ENCODE data around the gene MUCL3. TPM values are rescaled to one million over a fixed set of nuclear protein-coding genes. Genes with fewer than 3 reads are reported as not detected.
"Not testable (repeated sequence)": the region's sequence is repeated elsewhere in the genome, so short reads cannot be mapped to it uniquely, and the experiment has no call there.

Gene MUCL3
- total RNA-seq, 2 experiments from 2014 or later, result not detected

DNA sequence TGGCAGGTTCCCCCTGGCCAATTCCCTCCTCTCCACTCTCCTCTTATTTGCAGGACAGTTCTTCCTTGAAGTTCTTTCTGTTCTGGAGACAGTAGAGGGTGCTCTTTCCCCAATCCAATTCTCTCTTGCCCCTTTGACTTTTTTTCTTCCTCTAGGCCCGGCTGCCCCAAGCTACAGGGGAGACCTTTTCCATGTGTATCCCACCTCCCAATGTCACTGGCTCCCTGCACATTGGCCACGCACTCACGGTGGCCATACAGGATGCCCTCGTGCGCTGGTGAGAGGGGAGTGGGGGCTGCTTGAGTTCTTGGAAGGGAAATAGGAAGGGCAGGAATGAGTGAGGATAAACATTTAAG is 25.2 kb upstream of the MUCL3 start:
- peak overlapping the region; percentile 98 for H3K4me3 Mint-ChIP-seq
- H3K9me3 Mint-ChIP-seq, result no peaks in the 10 kb centered on the region
- peaks cover 24% of the 10 kb centered on the region for H3K4me1 Mint-ChIP-seq
- DNase-seq, result no peak
- H3K27ac Mint-ChIP-seq, result peak overlapping the region; percentile 62
- ATAC-seq (ENCODE audit: low read depth), result no peak
- H3K36me3 Mint-ChIP-seq, result peaks cover 17% of the 10 kb centered on the region
- POLR2A ChIA-PET, result interaction anchor here (0.5 to 2.9 kb wide), 4 partner anchors 86 to 185 kb away, joined by 3 to 13 read pairs (median 4); no protein-coding TSS in a partner anchor
- no peaks in the 10 kb centered on the region for H3K27me3 Mint-ChIP-seq

- no peaks in the 10 kb centered on the region for H3K27me3 Mint-ChIP-seq
- no peak for DNase-seq
- POLR2A ChIA-PET, result no interaction called here
- no peak overlapping the region for H3K27ac Mint-ChIP-seq
- H3K4me3 Mint-ChIP-seq, result no peak overlapping the region
- no peaks in the 10 kb centered on the region for H3K9me3 Mint-ChIP-seq
- peaks cover 15% of the 10 kb centered on the region for H3K36me3 Mint-ChIP-seq
- ATAC-seq (ENCODE audit: low read depth), result no peak
- H3K4me1 Mint-ChIP-seq, result peaks cover 21% of the 10 kb centered on the region
These were observed 23.7 kb upstream of the MUCL3 start for GRCh38 chr6:30917041-30917440.

DNA sequence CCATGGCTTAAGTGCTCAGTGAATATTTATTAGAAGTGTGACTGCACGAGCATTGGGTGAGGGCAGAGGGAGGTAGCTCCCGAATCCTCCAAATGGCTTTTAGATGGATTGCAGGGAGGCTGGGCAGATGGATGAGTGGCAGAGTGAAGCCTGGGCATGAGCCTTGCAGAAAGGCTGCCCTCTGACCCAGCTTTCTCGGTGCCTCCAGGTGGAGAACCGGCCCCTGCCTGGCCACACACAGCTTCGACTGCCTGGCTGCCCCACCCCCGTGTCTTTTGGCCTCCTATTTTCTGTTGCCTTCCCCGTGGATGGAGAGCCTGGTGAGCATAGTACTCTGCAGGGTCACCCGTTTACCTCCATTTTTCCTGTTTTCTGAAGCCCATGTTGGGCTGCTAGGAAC is 23.3 kb upstream of the MUCL3 start:
- no peak overlapping the region for H3K27ac Mint-ChIP-seq
- peaks cover 23% of the 10 kb centered on the region for H3K4me1 Mint-ChIP-seq
- DNase-seq (no peak), ATAC-seq (ENCODE audit: low read depth) (no peak)
- H3K9me3 Mint-ChIP-seq, result no peaks in the 10 kb centered on the region
- H3K36me3 Mint-ChIP-seq, result peaks cover 12% of the 10 kb centered on the region
- POLR2A ChIA-PET, result no interaction called here
- no peaks in the 10 kb centered on the region for H3K27me3 Mint-ChIP-seq
- no peak overlapping the region for H3K4me3 Mint-ChIP-seq

GRCh38 chr6:30918670-30919069 is 22.1 kb upstream of the MUCL3 start:
- no peak overlapping the region for H3K27ac Mint-ChIP-seq
- ATAC-seq (ENCODE audit: low read depth), result no peak
- H3K36me3 Mint-ChIP-seq, result peaks cover 6% of the 10 kb centered on the region
- no peak overlapping the region for H3K4me3 Mint-ChIP-seq
- no peaks in the 10 kb centered on the region for H3K27me3 Mint-ChIP-seq
- no peaks in the 10 kb centered on the region for H3K9me3 Mint-ChIP-seq
- DNase-seq, result no peak
- POLR2A ChIA-PET, result no interaction called here
- H3K4me1 Mint-ChIP-seq, result peaks cover 23% of the 10 kb centered on the region

DNA sequence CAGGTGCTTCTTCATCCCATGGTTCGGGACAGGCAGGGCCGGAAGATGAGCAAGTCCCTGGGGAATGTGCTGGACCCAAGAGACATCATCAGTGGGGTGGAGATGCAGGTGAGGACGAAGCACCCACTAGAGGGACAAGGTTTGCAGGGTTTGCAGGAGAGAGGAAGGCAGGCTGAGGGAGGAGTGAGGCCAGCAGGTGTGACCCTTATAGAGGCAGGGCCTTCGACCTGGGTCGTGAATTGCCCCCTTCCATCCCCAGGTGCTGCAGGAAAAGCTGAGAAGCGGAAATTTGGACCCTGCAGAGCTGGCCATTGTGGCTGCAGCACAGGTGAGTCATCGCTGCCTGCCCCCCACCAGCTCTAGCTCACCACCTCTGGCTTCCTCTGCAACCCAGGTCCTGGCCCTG is 18.3 kb upstream of the MUCL3 start:
- Mint-ChIP-seq H3K4me3 (no peak overlapping the region), H3K27me3 (no peaks in the 10 kb centered on the region), H3K4me1 (peaks cover 11% of the 10 kb centered on the region), H3K27ac (peak overlapping the region; percentile 34), H3K9me3 (no peaks in the 10 kb centered on the region), H3K36me3 (peaks cover 17% of the 10 kb centered on the region)
- no peak for DNase-seq
- POLR2A ChIA-PET, result no interaction called here
- ATAC-seq (ENCODE audit: low read depth), result no peak

- ATAC-seq (ENCODE audit: low read depth); H3K4me1 Mint-ChIP-seq; H3K9me3 Mint-ChIP-seq; H3K27me3 Mint-ChIP-seq; DNase-seq; H3K4me3 Mint-ChIP-seq; H3K27ac Mint-ChIP-seq: not testable (repeated sequence)
- POLR2A ChIA-PET, result interaction anchor here (0.5 kb wide), 1 partner anchor 180 kb away, joined by 4 read pairs; the partner anchor contains the start of gene IER3
- H3K36me3 Mint-ChIP-seq, result peaks cover 27% of the 10 kb centered on the region
These were observed 16.6 kb upstream of the MUCL3 start for GRCh38 chr6:30924040-30924627.

DNA sequence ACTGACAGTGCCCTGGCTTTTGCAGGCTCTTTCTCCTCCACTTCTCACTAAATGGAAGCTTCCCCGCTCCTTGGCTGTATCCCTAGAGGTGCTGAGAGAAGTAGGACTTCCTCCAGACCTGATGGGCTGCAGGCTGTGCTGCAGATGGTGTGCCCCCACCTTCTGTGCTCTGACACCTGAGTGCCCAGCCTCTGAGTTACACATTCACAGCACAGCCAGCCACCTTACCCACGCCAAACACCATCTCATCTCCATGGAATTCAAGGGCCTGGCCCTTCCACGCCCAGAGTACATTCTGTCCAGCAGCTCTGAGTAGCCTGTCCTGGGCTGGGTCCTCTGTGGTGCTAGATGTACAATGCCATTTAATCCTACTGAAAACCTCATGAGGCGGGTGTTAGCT is 14.1 kb upstream of the MUCL3 start:
- Mint-ChIP-seq H3K27me3 (no peaks in the 10 kb centered on the region), H3K4me3 (no peak overlapping the region), H3K27ac (no peak overlapping the region), H3K36me3 (peaks cover 26% of the 10 kb centered on the region), H3K4me1 (peaks cover 5% of the 10 kb centered on the region), H3K9me3 (peaks cover 3% of the 10 kb centered on the region)
- no peak for DNase-seq
- POLR2A ChIA-PET, result interaction anchor here (1.0 kb wide), 1 partner anchor 13 kb away, joined by 3 read pairs; the partner anchor contains the start of gene VARS2
- no peak for ATAC-seq (ENCODE audit: low read depth)

DNA sequence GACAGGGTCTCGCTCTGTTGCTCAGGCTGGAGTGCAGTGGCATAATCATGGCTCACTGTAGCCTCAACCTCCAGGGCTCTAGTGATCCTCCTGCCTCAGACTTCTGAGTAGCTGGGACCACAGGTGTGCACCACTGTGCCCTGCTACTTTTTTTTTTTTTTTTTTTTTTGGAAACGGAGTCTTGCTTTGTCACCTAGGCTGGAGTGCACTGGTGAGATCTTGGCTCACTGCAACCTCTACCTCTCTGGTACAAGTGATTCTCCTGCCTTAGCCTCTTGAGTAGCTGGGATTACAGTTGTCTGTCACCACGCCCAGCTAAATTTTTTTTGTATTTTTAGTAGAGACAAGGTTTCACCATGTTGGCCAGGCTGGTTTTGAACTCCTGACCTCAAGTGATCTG is 13.7 kb upstream of the MUCL3 start:
- DNase-seq; POLR2A ChIA-PET; H3K27ac Mint-ChIP-seq; H3K9me3 Mint-ChIP-seq; H3K4me1 Mint-ChIP-seq; H3K4me3 Mint-ChIP-seq; ATAC-seq (ENCODE audit: low read depth); H3K27me3 Mint-ChIP-seq: not testable (repeated sequence)
- H3K36me3 Mint-ChIP-seq, result peaks cover 26% of the 10 kb centered on the region

DNA sequence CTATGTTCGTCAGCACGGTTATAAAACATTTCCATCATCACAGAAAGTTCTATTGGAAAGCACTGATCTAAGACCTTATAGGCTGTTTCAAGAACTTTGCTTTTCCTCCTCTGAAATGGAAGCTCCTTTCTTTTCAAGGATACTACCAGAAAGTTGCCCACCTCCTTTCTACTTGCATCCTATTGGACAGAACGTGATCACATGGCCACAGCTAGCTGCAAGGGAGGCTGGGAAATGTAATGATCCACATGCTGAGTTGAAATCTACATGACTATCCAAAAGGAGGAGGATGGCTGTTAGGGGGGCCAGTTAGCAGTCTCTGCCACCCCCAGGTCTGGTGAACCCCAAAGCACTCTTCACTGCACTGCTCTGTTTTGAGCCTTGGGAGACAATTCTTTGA is 12.1 kb upstream of the MUCL3 start:
- Mint-ChIP-seq H3K4me3 (no peak overlapping the region), H3K27ac (no peak overlapping the region), H3K9me3 (peaks cover 3% of the 10 kb centered on the region), H3K4me1 (no peaks in the 10 kb centered on the region), H3K36me3 (peaks cover 26% of the 10 kb centered on the region), H3K27me3 (no peaks in the 10 kb centered on the region)
- no peak for ATAC-seq (ENCODE audit: low read depth)
- POLR2A ChIA-PET, result interaction anchor here (0.7 kb wide), 1 partner anchor 15 kb away, joined by 3 read pairs; the partner anchor contains the start of gene VARS2
- DNase-seq, result no peak

DNA sequence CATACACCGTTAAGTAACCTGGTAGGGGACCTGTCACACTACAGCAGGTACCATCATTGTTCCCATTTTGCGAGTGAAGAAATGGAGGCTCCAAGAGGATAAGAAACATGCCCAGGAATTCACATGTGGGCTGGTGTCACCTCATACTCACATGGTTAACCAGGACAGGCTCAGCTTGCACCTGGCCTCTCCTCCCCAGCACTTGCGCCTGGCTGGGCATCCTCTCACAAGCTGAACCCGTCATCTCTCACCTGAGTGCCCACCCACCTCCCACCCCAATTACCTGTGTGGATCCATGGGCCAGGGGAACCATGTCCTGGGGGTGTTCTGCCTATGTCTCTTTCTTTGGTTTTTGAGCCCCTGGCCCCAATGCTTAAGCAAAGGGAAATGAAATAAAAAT is 10.3 kb upstream of the MUCL3 start:
- ATAC-seq (ENCODE audit: low read depth), result no peak
- Mint-ChIP-seq H3K4me1 (no peaks in the 10 kb centered on the region), H3K9me3 (peaks cover 3% of the 10 kb centered on the region), H3K36me3 (peaks cover 26% of the 10 kb centered on the region), H3K4me3 (no peak overlapping the region), H3K27me3 (peaks cover 3% of the 10 kb centered on the region), H3K27ac (no peak overlapping the region)
- no peak for DNase-seq
- POLR2A ChIA-PET, result interaction anchor here (1.6 kb wide), 1 partner anchor 25 kb away, joined by 3 read pairs; no protein-coding TSS in a partner anchor

DNA sequence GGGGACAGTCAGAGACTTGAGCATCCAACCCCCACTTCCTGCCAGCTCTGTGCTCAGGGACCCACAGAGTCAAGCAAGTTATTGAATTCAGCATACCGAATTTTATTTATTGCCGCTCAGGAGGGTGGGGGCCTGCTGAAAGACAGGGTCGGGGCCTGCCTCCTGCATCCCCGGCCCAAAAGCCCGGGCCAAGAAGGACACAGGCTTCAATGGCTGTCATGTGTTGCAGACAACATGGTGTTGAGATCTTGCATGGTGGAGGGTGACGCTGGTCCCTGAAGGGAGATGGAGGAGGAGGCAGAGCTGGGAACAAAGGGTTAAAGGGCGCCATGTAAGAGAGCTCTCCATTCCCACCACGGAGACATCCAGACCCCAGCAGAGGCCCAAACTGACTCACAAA is 9.5 kb upstream of the MUCL3 start:
- DNase-seq, result no peak
- Mint-ChIP-seq H3K9me3 (peaks cover 3% of the 10 kb centered on the region), H3K4me3 (no peak overlapping the region), H3K27me3 (peaks cover 5% of the 10 kb centered on the region), H3K36me3 (peaks cover 23% of the 10 kb centered on the region), H3K27ac (no peak overlapping the region), H3K4me1 (no peaks in the 10 kb centered on the region)
- no peak for ATAC-seq (ENCODE audit: low read depth)
- POLR2A ChIA-PET, result interaction anchor here (1.6 kb wide), 1 partner anchor 24 kb away, joined by 3 read pairs; no protein-coding TSS in a partner anchor

DNA sequence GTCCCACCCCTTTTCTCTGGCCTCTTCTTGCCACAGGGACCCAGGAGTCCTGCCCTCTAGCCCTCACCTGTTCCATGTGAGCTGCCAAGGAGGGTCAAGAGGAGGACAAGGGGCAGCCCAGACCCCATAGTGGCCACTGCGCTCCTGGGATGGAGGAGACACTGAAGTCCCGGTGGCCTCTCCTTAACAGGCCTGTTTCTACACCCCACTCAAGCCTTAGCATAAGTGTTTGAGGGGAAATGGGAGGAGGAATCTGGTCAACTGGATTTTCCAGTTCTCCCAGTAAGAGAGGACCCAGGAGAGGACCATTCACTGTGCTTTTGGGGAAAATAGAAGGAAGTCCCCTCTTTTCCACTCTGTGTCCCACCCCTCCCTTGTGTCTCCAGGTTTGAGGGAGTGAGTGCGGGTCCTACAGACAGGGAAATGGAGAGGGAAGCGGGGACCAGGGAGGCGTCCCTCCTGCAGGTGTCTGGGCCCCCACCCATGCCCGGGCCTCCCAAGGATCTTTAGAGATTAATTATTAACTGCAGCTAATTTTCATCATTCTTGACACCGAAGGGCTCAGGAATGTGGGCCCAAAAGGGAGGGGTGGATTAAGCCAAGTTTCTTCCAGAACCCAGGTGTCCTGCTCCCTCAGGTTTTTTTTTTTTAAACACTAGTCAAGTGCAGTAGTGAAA is 8.7 kb upstream of the MUCL3 start, which contains the start of gene SFTA2:
TSS of gene SFTA2 (minus strand) at position 202 of the 677 bp plus-strand sequence. CDS start at position 128, 74 bp downstream.
- Mint-ChIP-seq H3K9me3 (peaks cover 3% of the 10 kb centered on the region), H3K4me3 (no peak within 1 kb of the TSS), H3K27me3 (peaks cover 7% of the 10 kb centered on the region), H3K36me3 (peaks cover 17% of the 10 kb centered on the region), H3K4me1 (no peaks in the 10 kb centered on the region), H3K27ac (no peak within 1 kb of the TSS)
- POLR2A ChIA-PET, result interaction anchor here (0.6 to 1.6 kb wide), 2 partner anchors 8 to 23 kb away, joined by 3 read pairs; no protein-coding TSS in a partner anchor
- ATAC-seq (ENCODE audit: low read depth), result no peak
- DNase-seq, result no peak

GRCh38 chr6:30932665-30933365 is 8.0 kb upstream of the MUCL3 start:
- Mint-ChIP-seq H3K36me3 (peaks cover 13% of the 10 kb centered on the region), H3K4me3 (no peak overlapping the region), H3K27ac (no peak overlapping the region), H3K27me3 (peaks cover 7% of the 10 kb centered on the region), H3K4me1 (no peaks in the 10 kb centered on the region), H3K9me3 (peaks cover 3% of the 10 kb centered on the region)
- no peak for DNase-seq
- no peak for ATAC-seq (ENCODE audit: low read depth)
- POLR2A ChIA-PET, result no interaction called here
